ENCODE results near the gene TMEM45A.

- TF ChIP-seq CTCF (IDR thresholded peaks at IDR 0.05) (no peak), ZFX (IDR thresholded peaks at IDR 0.05; ENCODE audit: borderline replicate concordance) (no peak)
Measured at GRCh38 chr3:100574536-100574935, 82.1 kb downstream of the TMEM45A start.
